Progenitor cell of endocrine pancreas (in vitro differentiated cells): ENCODE measurements around the gene FLRT1. TPM values are rescaled to one million over a fixed set of nuclear protein-coding genes. Genes with fewer than 3 reads are reported as not detected.

ENCODE experiments used
- DNase-seq: peaks from one replicate; pipeline ENCODE4 v3.0.0; 2021; ENCODE audit warnings: low spot score; ENCODE audit not compliant: unreplicated experiment
- H3K27ac Mint-ChIP-seq: 2 replicates; pipeline ENCODE4 v1.8.0; 2021; ENCODE audit warnings: mild to moderate bottlenecking, moderate library complexity, mixed read lengths
- H3K27me3 Mint-ChIP-seq: 2 replicates; pipeline ENCODE4 v1.8.0; 2021; ENCODE audit warnings: mixed read lengths
- H3K36me3 Mint-ChIP-seq: 2 replicates; pipeline ENCODE4 v1.8.0; 2022; ENCODE audit warnings: mixed read lengths; ENCODE audit not compliant: insufficient read depth
- H3K4me1 Mint-ChIP-seq: 2 replicates; pipeline ENCODE4 v1.8.0; 2021; ENCODE audit warnings: low read depth, mixed read lengths
- H3K4me3 Mint-ChIP-seq: 2 replicates; pipeline ENCODE4 v1.8.0; 2021; ENCODE audit warnings: low read depth, mild to moderate bottlenecking, moderate library complexity, mixed read lengths
- H3K9me3 Mint-ChIP-seq: 2 replicates; pipeline ENCODE4 v1.8.0; 2021; ENCODE audit warnings: low read depth, mixed read lengths
- CTCF ChIP-seq: fragments of 200-600 bp; sonication (generic); IDR thresholded peaks from one replicate; pipeline ENCODE4 v1.5.0; 2021; ENCODE audit warnings: antibody characterized with exemption, mild to moderate bottlenecking; ENCODE audit not compliant: unreplicated experiment
- total RNA-seq: library from RNA; stranded (reverse); gene quantifications from 2 replicates; pipeline ENCODE4 v1.2.1, GENCODE V29; 2021

The FLRT1 gene
- total RNA-seq, 1 donor from 2014 or later: 0.17 TPM

GRCh38 chr11:64076758-64077157 lies 41.0 kb downstream of the FLRT1 start:
- no peaks in the 10 kb centered on the region for H3K36me3 Mint-ChIP-seq
- no peak for TF ChIP-seq CTCF
- H3K27ac Mint-ChIP-seq: no peak overlapping the region
- H3K9me3 Mint-ChIP-seq: no peaks in the 10 kb centered on the region
- H3K27me3 Mint-ChIP-seq: peaks cover 27% of the 10 kb centered on the region
- H3K4me3 Mint-ChIP-seq: no peak overlapping the region
- DNase-seq: no peak
- peaks cover 4% of the 10 kb centered on the region for H3K4me1 Mint-ChIP-seq

GRCh38 chr11:64077607-64078006 lies 41.9 kb downstream of the FLRT1 start:
- H3K4me3 Mint-ChIP-seq: no peak overlapping the region
- no peak for TF ChIP-seq CTCF
- no peaks in the 10 kb centered on the region for H3K9me3 Mint-ChIP-seq
- H3K27me3 Mint-ChIP-seq: peaks cover 27% of the 10 kb centered on the region
- H3K4me1 Mint-ChIP-seq: peaks cover 5% of the 10 kb centered on the region
- no peak overlapping the region for H3K27ac Mint-ChIP-seq
- DNase-seq: no peak
- H3K36me3 Mint-ChIP-seq: no peaks in the 10 kb centered on the region

GRCh38 chr11:64078284-64078683 lies 42.6 kb downstream of the FLRT1 start:
- Mint-ChIP-seq H3K27ac (no peak overlapping the region), H3K4me1 (peaks cover 5% of the 10 kb centered on the region), H3K27me3 (peaks cover 27% of the 10 kb centered on the region), H3K9me3 (no peaks in the 10 kb centered on the region), H3K4me3 (no peak overlapping the region), H3K36me3 (no peaks in the 10 kb centered on the region)
- DNase-seq: no peak
- TF ChIP-seq CTCF: no peak

- DNase-seq: no peak
- Mint-ChIP-seq H3K4me1 (peaks cover 9% of the 10 kb centered on the region), H3K27me3 (peaks cover 30% of the 10 kb centered on the region), H3K9me3 (no peaks in the 10 kb centered on the region), H3K36me3 (no peaks in the 10 kb centered on the region), H3K27ac (no peak overlapping the region), H3K4me3 (no peak overlapping the region)
- TF ChIP-seq CTCF: no peak
Measured at GRCh38 chr11:64078905-64079304, 43.2 kb downstream of the FLRT1 start.

- peaks cover 30% of the 10 kb centered on the region for H3K27me3 Mint-ChIP-seq
- no peaks in the 10 kb centered on the region for H3K36me3 Mint-ChIP-seq
- H3K4me1 Mint-ChIP-seq: peaks cover 12% of the 10 kb centered on the region
- TF ChIP-seq CTCF: no peak
- no peak overlapping the region for H3K27ac Mint-ChIP-seq
- H3K4me3 Mint-ChIP-seq: no peak overlapping the region
- H3K9me3 Mint-ChIP-seq: no peaks in the 10 kb centered on the region
- no peak for DNase-seq
Measured at GRCh38 chr11:64080390-64080789, 44.7 kb downstream of the FLRT1 start.
